HL-60 (cell line): ENCODE measurements around the gene RAET1G.
"Not testable (repeated sequence)": the region's sequence is repeated elsewhere in the genome, so short reads cannot be mapped to it uniquely, and the experiment has no call there.

ENCODE experiments used
- DNase-seq, 2 experiments: peaks; one replicate each; pipeline ENCODE4 v3.0.0-alpha.2; 2010 to 2020; ENCODE audit warnings: low read depth in 1 of 2, low spot score in 1 of 2
- H3K27ac ChIP-seq: fragments of 250-450 bp; sonication (Bioruptor Pico); replicated peaks from 2 replicates; pipeline ENCODE4 v1.5.1; 2020; ENCODE audit warnings: mild to moderate bottlenecking, moderate library complexity
- H3K27me3 ChIP-seq: fragments of 250-450 bp; sonication (Bioruptor Pico); 2 replicates; pipeline ENCODE4 v1.5.1; 2021; ENCODE audit warnings: mild to moderate bottlenecking, moderate library complexity; ENCODE audit not compliant: insufficient read depth, poor library complexity, severe bottlenecking
- H3K4me3 ChIP-seq: replicated peaks from 2 replicates; pipeline ENCODE4 v1.5.1; 2011; ENCODE audit warnings: mild to moderate bottlenecking, control low read depth, low read length; ENCODE audit not compliant: insufficient read depth
- GABPA ChIP-seq: IDR thresholded peaks from 2 replicates; pipeline ENCODE4 v1.6.1; 2012; ENCODE audit warnings: low read depth
- POLR2AphosphoS5 ChIP-seq: IDR thresholded peaks from 2 replicates; pipeline ENCODE4 v1.6.1; 2012; ENCODE audit warnings: low read depth
- SPI1 ChIP-seq: IDR thresholded peaks from 2 replicates; pipeline ENCODE4 v1.6.1; 2012; ENCODE audit warnings: low read depth, mild to moderate bottlenecking, borderline replicate concordance
- TF ChIP-seq, protein P1 (sequence below): IDR thresholded peaks from 2 replicates; pipeline ENCODE4 v1.6.1; 2012; ENCODE audit warnings: low read depth; ENCODE audit not compliant: insufficient replicate concordance
- TF ChIP-seq, protein P2 (sequence below): IDR thresholded peaks from one replicate; pipeline ENCODE4 v1.5.1; 2011; ENCODE audit warnings: low read length, control low read depth, inconsistent platforms; ENCODE audit not compliant: insufficient read depth

RAET1G gene

DNA sequence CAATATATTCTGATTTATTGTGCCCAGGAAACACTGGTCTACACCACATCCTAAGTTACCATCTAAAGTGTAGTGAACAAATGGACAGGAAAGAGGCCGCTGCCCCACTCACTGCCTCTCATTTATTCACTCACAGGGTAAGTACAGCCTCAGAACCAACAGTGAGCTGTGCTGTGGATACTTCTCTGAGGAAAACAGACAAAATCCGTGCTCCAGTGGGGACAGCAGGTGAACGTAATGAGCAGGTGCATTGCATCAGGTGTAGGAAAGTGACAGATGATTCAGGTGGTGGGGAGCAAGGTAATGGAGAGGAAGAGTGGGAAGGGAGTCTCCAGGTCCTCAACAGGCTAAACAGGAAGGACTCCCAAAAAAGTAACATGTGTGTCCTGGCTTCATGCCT is 10.5 kb upstream of the RAET1G start:
- H3K27ac ChIP-seq: no peak overlapping the region
- H3K4me3 ChIP-seq: no peak overlapping the region
- H3K27me3 ChIP-seq: peaks cover 56% of the 10 kb centered on the region
- no peak for DNase-seq
- TF ChIP-seq POLR2AphosphoS5: no peak
- TF ChIP-seq, protein P1, sequence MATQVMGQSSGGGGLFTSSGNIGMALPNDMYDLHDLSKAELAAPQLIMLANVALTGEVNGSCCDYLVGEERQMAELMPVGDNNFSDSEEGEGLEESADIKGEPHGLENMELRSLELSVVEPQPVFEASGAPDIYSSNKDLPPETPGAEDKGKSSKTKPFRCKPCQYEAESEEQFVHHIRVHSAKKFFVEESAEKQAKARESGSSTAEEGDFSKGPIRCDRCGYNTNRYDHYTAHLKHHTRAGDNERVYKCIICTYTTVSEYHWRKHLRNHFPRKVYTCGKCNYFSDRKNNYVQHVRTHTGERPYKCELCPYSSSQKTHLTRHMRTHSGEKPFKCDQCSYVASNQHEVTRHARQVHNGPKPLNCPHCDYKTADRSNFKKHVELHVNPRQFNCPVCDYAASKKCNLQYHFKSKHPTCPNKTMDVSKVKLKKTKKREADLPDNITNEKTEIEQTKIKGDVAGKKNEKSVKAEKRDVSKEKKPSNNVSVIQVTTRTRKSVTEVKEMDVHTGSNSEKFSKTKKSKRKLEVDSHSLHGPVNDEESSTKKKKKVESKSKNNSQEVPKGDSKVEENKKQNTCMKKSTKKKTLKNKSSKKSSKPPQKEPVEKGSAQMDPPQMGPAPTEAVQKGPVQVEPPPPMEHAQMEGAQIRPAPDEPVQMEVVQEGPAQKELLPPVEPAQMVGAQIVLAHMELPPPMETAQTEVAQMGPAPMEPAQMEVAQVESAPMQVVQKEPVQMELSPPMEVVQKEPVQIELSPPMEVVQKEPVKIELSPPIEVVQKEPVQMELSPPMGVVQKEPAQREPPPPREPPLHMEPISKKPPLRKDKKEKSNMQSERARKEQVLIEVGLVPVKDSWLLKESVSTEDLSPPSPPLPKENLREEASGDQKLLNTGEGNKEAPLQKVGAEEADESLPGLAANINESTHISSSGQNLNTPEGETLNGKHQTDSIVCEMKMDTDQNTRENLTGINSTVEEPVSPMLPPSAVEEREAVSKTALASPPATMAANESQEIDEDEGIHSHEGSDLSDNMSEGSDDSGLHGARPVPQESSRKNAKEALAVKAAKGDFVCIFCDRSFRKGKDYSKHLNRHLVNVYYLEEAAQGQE: no peak
- TF ChIP-seq SPI1: no peak
- TF ChIP-seq, protein P2, sequence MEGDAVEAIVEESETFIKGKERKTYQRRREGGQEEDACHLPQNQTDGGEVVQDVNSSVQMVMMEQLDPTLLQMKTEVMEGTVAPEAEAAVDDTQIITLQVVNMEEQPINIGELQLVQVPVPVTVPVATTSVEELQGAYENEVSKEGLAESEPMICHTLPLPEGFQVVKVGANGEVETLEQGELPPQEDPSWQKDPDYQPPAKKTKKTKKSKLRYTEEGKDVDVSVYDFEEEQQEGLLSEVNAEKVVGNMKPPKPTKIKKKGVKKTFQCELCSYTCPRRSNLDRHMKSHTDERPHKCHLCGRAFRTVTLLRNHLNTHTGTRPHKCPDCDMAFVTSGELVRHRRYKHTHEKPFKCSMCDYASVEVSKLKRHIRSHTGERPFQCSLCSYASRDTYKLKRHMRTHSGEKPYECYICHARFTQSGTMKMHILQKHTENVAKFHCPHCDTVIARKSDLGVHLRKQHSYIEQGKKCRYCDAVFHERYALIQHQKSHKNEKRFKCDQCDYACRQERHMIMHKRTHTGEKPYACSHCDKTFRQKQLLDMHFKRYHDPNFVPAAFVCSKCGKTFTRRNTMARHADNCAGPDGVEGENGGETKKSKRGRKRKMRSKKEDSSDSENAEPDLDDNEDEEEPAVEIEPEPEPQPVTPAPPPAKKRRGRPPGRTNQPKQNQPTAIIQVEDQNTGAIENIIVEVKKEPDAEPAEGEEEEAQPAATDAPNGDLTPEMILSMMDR: no peak
- TF ChIP-seq GABPA: no peak

DNA sequence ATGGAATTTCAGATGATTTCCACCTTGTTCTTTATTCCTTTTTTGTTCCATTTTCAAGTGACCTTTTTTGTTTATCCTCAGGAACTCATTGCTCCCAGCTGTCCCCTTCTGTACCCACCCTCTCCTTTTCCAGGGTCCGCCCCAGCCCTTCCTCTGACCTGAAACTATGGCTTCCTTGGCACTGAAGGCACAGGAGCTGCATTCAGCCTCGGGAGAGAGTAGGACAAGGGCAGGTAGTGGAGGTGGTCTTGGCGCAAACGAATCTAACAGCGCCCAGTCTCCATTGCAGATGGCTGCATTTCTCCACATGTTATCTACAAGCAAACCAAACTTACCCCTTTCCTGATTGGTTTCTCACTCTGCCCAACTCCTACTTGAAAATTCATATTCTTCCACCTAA is 10.1 kb upstream of the RAET1G start:
- TF ChIP-seq GABPA (no peak), POLR2AphosphoS5 (no peak), SPI1 (no peak)
- peaks cover 53% of the 10 kb centered on the region for H3K27me3 ChIP-seq
- H3K27ac ChIP-seq: no peak overlapping the region
- no peak for DNase-seq
- H3K4me3 ChIP-seq: no peak overlapping the region

DNA sequence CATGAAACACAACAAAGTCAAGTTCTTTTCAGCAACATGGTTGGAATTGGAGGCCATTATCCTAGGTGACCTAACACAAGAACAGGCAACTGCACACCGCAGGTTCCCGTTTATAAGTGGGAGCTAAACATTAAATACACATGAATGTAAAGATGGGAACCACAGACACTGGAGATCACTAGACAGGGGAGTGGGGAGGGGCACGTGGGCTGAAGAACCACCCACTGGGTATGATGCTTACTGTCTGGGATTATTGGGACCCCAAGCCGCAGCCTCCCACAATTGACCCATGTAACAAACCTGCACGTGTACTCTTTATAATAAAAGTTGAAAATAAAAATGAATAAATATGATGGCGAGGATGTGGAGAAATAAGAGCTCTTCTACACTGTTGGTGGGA is 8.6 kb upstream of the RAET1G start:
- Histone ChIP-seq H3K27ac (no peak overlapping the region), H3K27me3 (peaks cover 46% of the 10 kb centered on the region), H3K4me3 (no peak overlapping the region)
- DNase-seq: no peak
- TF ChIP-seq, protein P1: no peak
- TF ChIP-seq POLR2AphosphoS5 (no peak), SPI1 (no peak)
- TF ChIP-seq, protein P2: no peak

DNA sequence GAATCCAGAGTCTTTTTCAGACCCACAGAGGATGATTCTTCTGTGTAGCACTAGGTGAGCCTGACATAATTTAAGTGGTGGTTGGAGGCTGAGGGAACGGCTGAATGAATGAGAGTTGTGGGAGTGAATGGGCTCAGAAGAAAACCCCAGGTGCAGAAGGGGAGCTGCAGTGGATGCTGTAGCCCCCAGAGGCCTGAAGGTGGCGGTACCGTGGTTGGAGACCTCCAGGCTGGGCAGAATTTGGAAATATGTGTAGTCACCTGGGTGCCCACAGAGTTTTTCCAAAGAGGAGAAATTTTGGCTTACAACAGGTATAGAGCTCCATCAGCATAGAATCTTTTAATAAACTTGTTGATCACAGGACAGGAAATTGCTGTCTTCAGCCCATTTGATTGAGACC is 6.5 kb upstream of the RAET1G start:
- Histone ChIP-seq H3K27ac (no peak overlapping the region), H3K27me3 (peaks cover 37% of the 10 kb centered on the region), H3K4me3 (no peak overlapping the region)
- no peak for TF ChIP-seq POLR2AphosphoS5
- TF ChIP-seq, protein P1: no peak
- TF ChIP-seq GABPA: no peak
- TF ChIP-seq SPI1: no peak
- TF ChIP-seq, protein P2: no peak
- DNase-seq: no peak

DNA sequence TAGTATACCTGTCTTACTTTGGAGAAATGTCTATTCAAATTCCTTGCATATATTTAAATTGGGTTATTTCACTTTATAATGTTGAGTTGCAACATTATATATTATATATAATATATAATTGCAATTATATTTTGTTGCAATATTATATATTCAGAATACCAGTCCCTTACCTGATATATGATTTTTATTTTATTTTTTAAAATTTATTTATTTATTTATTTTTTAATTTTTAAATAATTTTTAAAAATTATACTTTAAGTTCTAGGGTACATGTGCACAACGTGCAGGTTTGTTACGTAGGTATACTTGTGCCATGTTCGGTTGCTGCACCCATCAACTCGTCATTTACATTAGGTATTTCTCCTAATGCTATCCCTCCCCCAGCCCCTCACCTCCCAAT is 4.1 kb upstream of the RAET1G start:
- peaks cover 44% of the 10 kb centered on the region for H3K27me3 ChIP-seq
- not testable (repeated sequence) for H3K4me3 ChIP-seq, DNase-seq, H3K27ac ChIP-seq
